Natural killer cell (primary cell): ENCODE results near the gene MERTK. TPM values are rescaled to one million over a fixed set of nuclear protein-coding genes. Genes with fewer than 3 reads are reported as not detected.

Source experiments
- ATAC-seq, 3 donors: fragments of 150-1000 bp in 2 of 3; fragments of 200-7000 bp in 1 of 3; cut with Tn5 transposase; 1 replicate in 1 of 3; 2 replicates in 2 of 3; pipeline ENCODE4 v1.10.0; 2021; ENCODE audit warnings: mild to moderate bottlenecking in 2 of 3, moderate library complexity in 2 of 3
- DNase-seq, 2 donors: peaks; one replicate each; pipeline versions ENCODE4 v3.0.0 to v3.0.0-alpha.2; 2013 to 2021; ENCODE audit warnings: mixed read lengths in 1 of 2
- H3K27ac ChIP-seq: one replicate; pipeline ENCODE4 v1.5.1; 2013; ENCODE audit warnings: mild to moderate bottlenecking, low read length
- H3K27me3 ChIP-seq: one replicate; pipeline ENCODE4 v1.6.1; 2013; ENCODE audit warnings: low read length; ENCODE audit not compliant: control insufficient read depth, insufficient read depth
- H3K36me3 ChIP-seq: one replicate; pipeline ENCODE4 v1.6.1; 2013; ENCODE audit warnings: low read length; ENCODE audit not compliant: control insufficient read depth, insufficient read depth
- H3K4me1 ChIP-seq: one replicate; pipeline ENCODE4 v1.6.1; 2013; ENCODE audit warnings: low read length; ENCODE audit not compliant: control insufficient read depth, insufficient read depth
- H3K4me3 ChIP-seq: one replicate; pipeline ENCODE4 v1.5.1; 2013; ENCODE audit warnings: low read length
- H3K9me3 ChIP-seq: one replicate; pipeline ENCODE4 v1.6.1; 2013; ENCODE audit warnings: low read length; ENCODE audit not compliant: control insufficient read depth, insufficient read depth
- H3K27ac Mint-ChIP-seq, 2 donors: one replicate each; pipeline ENCODE4 v1.8.0; 2022; ENCODE audit warnings: mild to moderate bottlenecking in 2 of 2, mixed read lengths in 2 of 2, moderate library complexity in 1 of 2
- H3K27me3 Mint-ChIP-seq, 2 donors: one replicate each; pipeline ENCODE4 v1.8.0; 2022; ENCODE audit warnings: low read depth in 2 of 2, mixed read lengths in 2 of 2
- H3K36me3 Mint-ChIP-seq: one replicate; pipeline ENCODE4 v1.8.0; 2022; ENCODE audit warnings: mixed read lengths
- H3K4me1 Mint-ChIP-seq, 2 donors: one replicate each; pipeline ENCODE4 v1.8.0; 2022; ENCODE audit warnings: mixed read lengths in 2 of 2
- H3K4me3 Mint-ChIP-seq: one replicate; pipeline ENCODE4 v1.8.0; 2022; ENCODE audit warnings: mild to moderate bottlenecking, moderate library complexity, mixed read lengths
- H3K9me3 Mint-ChIP-seq, 2 donors: one replicate each; pipeline ENCODE4 v1.8.0; 2022; ENCODE audit warnings: mixed read lengths in 2 of 2
- WGBS: methylation state at CpG from one replicate; pipeline ENCODE4 v1.1.7; 2013; ENCODE audit warnings: missing lambda C conversion rate; ENCODE audit not compliant: insufficient coverage; 5-methylcytosine and 5-hydroxymethylcytosine counted together
- intact Hi-C: fragments of 100-400 bp; cut with micrococcal nuclease; formaldehyde crosslinking; loops from one replicate; pipeline ENCODE4 v1.14.2; 2022
- total RNA-seq, 4 donors: library from RNA; stranded (reverse); fragments of 120-200 nt in 1 of 4; gene quantifications; one replicate each; pipeline versions ENCODE4 v1.2.3 to v1.2.4, GENCODE V29; 2013 to 2022
- TF ChIP-seq, protein P1 (sequence below): fragments of 200-600 bp; IDR thresholded peaks from one replicate; pipeline ENCODE4 v1.8.0; 2022; ENCODE audit warnings: antibody characterized with exemption

Gene MERTK
- total RNA-seq, 3 donors from 2014 or later (not counting 1 experiment from before 2014, with no cell fraction given) = 0.38 to 1.2 (median 0.45) TPM

DNA sequence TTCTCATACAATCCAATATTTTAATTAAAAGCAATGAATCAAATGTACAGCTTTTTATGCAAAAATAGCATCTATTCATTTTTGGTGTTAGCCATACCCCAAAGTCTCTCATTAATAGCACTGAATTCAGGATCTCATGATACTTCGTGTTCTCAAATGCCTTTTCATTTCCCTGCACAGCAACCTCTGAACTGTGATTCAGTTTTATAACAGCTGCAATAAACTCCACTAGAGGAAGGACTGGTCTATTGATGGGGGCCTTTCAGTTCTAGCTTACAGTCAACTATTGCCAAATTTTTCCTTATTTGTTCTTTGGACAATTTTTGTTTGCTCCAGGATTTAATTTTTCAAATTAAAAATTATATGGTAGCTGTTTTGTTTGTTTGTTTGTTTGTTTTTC is 151.9 kb downstream of the MERTK start:
- Mint-ChIP-seq H3K27me3 (peaks cover 3 to 9% of the 10 kb centered on the region in 2 donors), H3K4me1 (peaks cover 13 to 17% of the 10 kb centered on the region in 2 donors), H3K9me3 (no peaks in the 10 kb centered on the region), H3K27ac (no peak overlapping the region), H3K4me3 (no peak overlapping the region), H3K36me3 (no peaks in the 10 kb centered on the region)
- intact Hi-C loops = no loop called here
- H3K9me3 ChIP-seq = no peaks in the 10 kb centered on the region
- H3K27me3 ChIP-seq = no peaks in the 10 kb centered on the region
- 100% methylated on average over 1 of the region's 1 CpG for WGBS
- peaks cover 5% of the 10 kb centered on the region for H3K4me1 ChIP-seq
- DNase-seq (no peak), ATAC-seq (no peak)
- no peak overlapping the region for H3K4me3 ChIP-seq
- H3K36me3 ChIP-seq = no peaks in the 10 kb centered on the region
- no peak overlapping the region for H3K27ac ChIP-seq
- TF ChIP-seq, protein P1, sequence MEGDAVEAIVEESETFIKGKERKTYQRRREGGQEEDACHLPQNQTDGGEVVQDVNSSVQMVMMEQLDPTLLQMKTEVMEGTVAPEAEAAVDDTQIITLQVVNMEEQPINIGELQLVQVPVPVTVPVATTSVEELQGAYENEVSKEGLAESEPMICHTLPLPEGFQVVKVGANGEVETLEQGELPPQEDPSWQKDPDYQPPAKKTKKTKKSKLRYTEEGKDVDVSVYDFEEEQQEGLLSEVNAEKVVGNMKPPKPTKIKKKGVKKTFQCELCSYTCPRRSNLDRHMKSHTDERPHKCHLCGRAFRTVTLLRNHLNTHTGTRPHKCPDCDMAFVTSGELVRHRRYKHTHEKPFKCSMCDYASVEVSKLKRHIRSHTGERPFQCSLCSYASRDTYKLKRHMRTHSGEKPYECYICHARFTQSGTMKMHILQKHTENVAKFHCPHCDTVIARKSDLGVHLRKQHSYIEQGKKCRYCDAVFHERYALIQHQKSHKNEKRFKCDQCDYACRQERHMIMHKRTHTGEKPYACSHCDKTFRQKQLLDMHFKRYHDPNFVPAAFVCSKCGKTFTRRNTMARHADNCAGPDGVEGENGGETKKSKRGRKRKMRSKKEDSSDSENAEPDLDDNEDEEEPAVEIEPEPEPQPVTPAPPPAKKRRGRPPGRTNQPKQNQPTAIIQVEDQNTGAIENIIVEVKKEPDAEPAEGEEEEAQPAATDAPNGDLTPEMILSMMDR = no peak

DNA sequence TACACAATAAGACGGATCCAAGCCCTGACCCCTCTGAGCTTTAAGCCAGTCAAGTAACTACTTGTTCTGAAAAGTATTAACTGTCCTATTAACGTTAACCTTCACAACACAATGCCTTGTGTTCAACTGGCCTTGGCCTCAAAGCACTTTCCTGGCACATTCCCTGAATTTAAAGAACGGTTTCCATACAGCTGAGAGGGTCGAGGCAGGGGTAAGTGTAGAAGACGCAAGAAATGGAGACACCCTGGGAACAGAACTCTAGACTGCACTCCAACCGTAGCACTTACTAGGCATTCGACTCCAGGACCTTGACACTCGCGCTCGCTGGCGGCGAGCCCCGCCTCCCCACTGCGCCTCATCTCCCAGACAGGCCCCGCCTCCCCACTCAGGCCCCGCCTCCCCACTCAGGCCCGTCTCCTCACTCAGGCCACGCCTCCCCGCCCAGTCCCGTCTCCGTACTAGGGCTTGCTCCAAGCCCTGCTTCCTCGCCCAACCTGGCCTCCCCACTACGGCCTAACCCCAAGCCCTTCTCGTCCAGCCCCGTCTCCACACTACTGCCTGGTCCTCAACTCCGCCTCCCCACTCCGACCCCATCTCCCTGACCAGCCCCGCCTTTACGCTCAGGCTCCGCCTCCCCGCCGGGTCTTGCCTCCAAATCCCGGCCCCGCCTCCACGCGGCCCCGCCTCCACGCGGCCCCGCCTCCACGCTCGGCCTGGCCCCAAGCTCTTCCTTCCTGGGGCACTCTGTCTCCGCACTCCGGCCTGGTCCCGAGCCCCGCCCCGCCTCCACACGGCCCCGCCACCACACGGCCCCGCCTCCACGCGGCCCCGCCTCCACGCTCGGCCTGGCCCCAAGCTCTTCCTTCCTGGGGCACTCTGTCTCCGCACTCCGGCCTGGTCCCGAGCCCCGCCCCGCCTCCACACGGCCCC is 155.8 kb downstream of the MERTK start:
- Histone ChIP-seq H3K4me3 (peak overlapping the region; percentile 74), H3K27me3 (no peaks in the 10 kb centered on the region), H3K4me1 (peaks cover 15% of the 10 kb centered on the region), H3K36me3 (no peaks in the 10 kb centered on the region), H3K9me3 (no peaks in the 10 kb centered on the region), H3K27ac (peak overlapping the region; percentile 91)
- H3K4me3 Mint-ChIP-seq = peak overlapping the region; percentile 93
- no peaks in the 10 kb centered on the region for H3K27me3 Mint-ChIP-seq
- peak overlapping the region; percentile 92 for H3K27ac Mint-ChIP-seq
- TF ChIP-seq, protein P1 = no peak
- intact Hi-C loops = loop anchor here (2.0 kb wide), 1 partner anchor 169 kb away; the partner anchor contains the start of gene ANAPC1
- DNase-seq (peak; percentile 97 to 99), ATAC-seq (peak; percentile 70 to 83 (median 70))
- no peaks in the 10 kb centered on the region for H3K9me3 Mint-ChIP-seq
- 1% methylated on average over 62 of the region's 62 CpGs for WGBS
- H3K36me3 Mint-ChIP-seq = no peaks in the 10 kb centered on the region
- H3K4me1 Mint-ChIP-seq = peaks cover 41 to 50% of the 10 kb centered on the region in 2 donors

DNA sequence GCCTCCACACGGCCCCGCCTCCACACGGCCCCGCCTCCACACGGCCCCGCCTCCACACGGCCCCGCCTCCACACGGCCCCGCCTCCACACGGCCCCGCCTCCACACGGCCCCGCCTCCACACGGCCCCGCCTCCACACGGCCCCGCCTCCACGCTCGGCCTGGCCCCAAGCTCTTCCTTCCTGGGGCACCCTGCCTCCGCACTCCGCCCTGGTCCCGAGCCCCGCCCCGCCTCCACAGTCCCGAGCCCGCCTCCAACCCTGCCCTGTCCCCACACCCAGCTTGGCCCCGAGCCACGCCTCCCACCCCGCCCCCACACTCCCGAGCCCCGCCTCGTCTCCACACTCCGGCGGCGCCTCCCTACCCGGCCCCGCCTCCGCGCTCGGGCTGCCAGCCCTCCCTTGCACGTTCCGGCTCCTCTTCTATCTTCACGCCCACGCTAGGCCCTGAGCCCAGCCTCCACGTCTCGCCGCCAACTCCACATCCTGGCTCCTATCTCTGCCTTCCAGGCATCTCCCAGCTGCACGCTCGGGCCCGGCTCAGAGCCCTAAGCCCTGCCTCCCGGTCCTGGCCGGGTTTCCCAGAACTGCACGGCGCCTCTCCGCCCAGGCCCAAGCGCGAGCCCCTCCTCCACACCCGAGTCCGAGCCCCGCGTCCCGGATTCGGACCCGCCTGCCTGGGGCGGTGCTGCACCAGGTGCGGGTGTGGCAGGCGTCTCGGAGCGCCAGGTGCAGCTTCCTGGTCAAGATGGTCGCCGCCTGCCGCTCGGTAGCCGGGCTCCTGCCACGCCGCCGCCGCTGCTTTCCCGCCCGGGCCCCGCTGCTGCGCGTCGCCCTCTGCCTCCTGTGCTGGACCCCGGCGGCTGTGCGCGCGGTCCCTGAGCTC is 156.7 kb downstream of the MERTK start, which contains the start of gene TMEM87B:
TSS of gene TMEM87B (plus strand) at position 423 of the 883 bp plus-strand sequence. CDS start at position 746, 323 bp downstream.
- ATAC-seq = peak; percentile 65 to 86 (median 69)
- Histone ChIP-seq H3K36me3 (no peaks in the 10 kb centered on the region), H3K4me1 (peaks cover 15% of the 10 kb centered on the region), H3K27ac (peak within 1 kb of the TSS; percentile 91), H3K9me3 (no peaks in the 10 kb centered on the region), H3K27me3 (no peaks in the 10 kb centered on the region), H3K4me3 (peak within 1 kb of the TSS; percentile 74)
- H3K4me3 Mint-ChIP-seq = peak within 1 kb of the TSS; percentile 97
- WGBS = under 1% methylated on average over 81 of the region's 90 CpGs
- TF ChIP-seq, protein P1 = no peak
- H3K9me3 Mint-ChIP-seq = no peaks in the 10 kb centered on the region
- H3K27me3 Mint-ChIP-seq = no peaks in the 10 kb centered on the region
- intact Hi-C loops = loop anchor here (1.0 to 2.0 kb wide), 2 partner anchors 170 to 199 kb away; partner anchors contain the start of gene ANAPC1
- H3K27ac Mint-ChIP-seq = peak within 1 kb of the TSS; percentile 92
- no peaks in the 10 kb centered on the region for H3K36me3 Mint-ChIP-seq
- H3K4me1 Mint-ChIP-seq = peaks cover 43 to 48% of the 10 kb centered on the region in 2 donors
- peak; percentile 88 to 98 for DNase-seq
